OCI-LY3 (cell line): ENCODE data around the gene CTNNA3.

Experiments used
- H2AFZ ChIP-seq: fragments of 200-600, 300-600 bp; shearing (Covaris generic); 2 replicates; pipeline ENCODE4 v1.6.0; 2014; ENCODE audit warnings: antibody characterized with exemption, low read depth, low read length
- H3K27ac ChIP-seq: fragments of 200-600, 300-600 bp; sonication (generic); 2 replicates; pipeline ENCODE4 v1.5.1; 2014; ENCODE audit warnings: mild to moderate bottlenecking, low read length, moderate library complexity, mixed read lengths
- H3K27me3 ChIP-seq: fragments of 200-600, 300-600 bp; sonication (generic); 2 replicates; pipeline ENCODE4 v1.6.1; 2014; ENCODE audit warnings: low read depth, low read length, mixed read lengths
- H3K36me3 ChIP-seq: fragments of 200-600, 300-600 bp; sonication (generic); replicated peaks from 2 replicates; pipeline ENCODE3; 2014; ENCODE audit warnings: low read depth, low read length, mixed read lengths
- H3K4me1 ChIP-seq: fragments of 300-600, 200-600 bp; sonication (generic); 2 replicates; pipeline ENCODE4 v1.6.1; 2014; ENCODE audit warnings: low read length, mixed read lengths
- H3K4me2 ChIP-seq: fragments of 200-600, 300-600 bp; sonication (generic); 2 replicates; pipeline ENCODE4 v1.6.1; 2014; ENCODE audit warnings: low read length, mixed read lengths
- H3K4me3 ChIP-seq: fragments of 300-600, 200-600 bp; sonication (generic); 2 replicates; pipeline ENCODE4 v1.5.1; 2014; ENCODE audit warnings: antibody characterized with exemption, mild to moderate bottlenecking, low read length, moderate library complexity
- H3K79me2 ChIP-seq: fragments of 300-600, 200-600 bp; shearing (Covaris generic); 2 replicates; pipeline ENCODE4 v1.6.1; 2014; ENCODE audit warnings: mild to moderate bottlenecking, low read length, mixed read lengths
- H3K9ac ChIP-seq: fragments of 300-600, 200-600 bp; shearing (Covaris generic); 2 replicates; pipeline ENCODE4 v1.6.0; 2014; ENCODE audit warnings: mild to moderate bottlenecking, low read length, moderate library complexity
- H3K9me3 ChIP-seq: fragments of 200-600, 300-600 bp; shearing (Covaris generic); 2 replicates; pipeline ENCODE4 v1.6.1; 2014; ENCODE audit warnings: low read length, mixed read lengths; ENCODE audit not compliant: insufficient read depth
- H4K20me1 ChIP-seq: fragments of 200-600, 300-600 bp; sonication (generic); 2 replicates; pipeline ENCODE4 v1.6.1; 2016; ENCODE audit warnings: low read length, mixed read lengths; ENCODE audit not compliant: insufficient read depth
- CTCF ChIP-seq: fragments of 200-600, 300-600 bp; sonication (generic); IDR thresholded peaks from 2 replicates; pipeline ENCODE4 v1.5.1; 2014; ENCODE audit warnings: antibody characterized with exemption, low read length, low read depth
- EZH2phosphoT487 ChIP-seq: fragments of 200-600 bp; shearing (Covaris generic); IDR thresholded peaks from 2 replicates; pipeline ENCODE4 v1.6.1; 2018; ENCODE audit warnings: antibody characterized with exemption, mixed run types, low read depth

CTNNA3 gene

GRCh38 chr10:66322777-66323176 lies 1373.2 kb downstream of the CTNNA3 start:
- no peak overlapping the region for H3K9ac ChIP-seq
- no peaks in the 10 kb centered on the region for H3K27me3 ChIP-seq
- no peak overlapping the region for H3K27ac ChIP-seq
- no peaks in the 10 kb centered on the region for H3K79me2 ChIP-seq
- no peaks in the 10 kb centered on the region for H3K9me3 ChIP-seq
- no peaks in the 10 kb centered on the region for H3K4me1 ChIP-seq
- no peak overlapping the region for H3K4me3 ChIP-seq
- H3K4me2 ChIP-seq, result no peak overlapping the region
- H2AFZ ChIP-seq, result no peak overlapping the region
- no peaks in the 10 kb centered on the region for H4K20me1 ChIP-seq
- TF ChIP-seq EZH2phosphoT487 (no peak), CTCF (no peak)
- no peaks in the 10 kb centered on the region for H3K36me3 ChIP-seq

- TF ChIP-seq EZH2phosphoT487 (no peak), CTCF (no peak)
- no peaks in the 10 kb centered on the region for H3K4me1 ChIP-seq
- no peaks in the 10 kb centered on the region for H4K20me1 ChIP-seq
- H3K4me3 ChIP-seq, result no peak overlapping the region
- no peak overlapping the region for H3K4me2 ChIP-seq
- no peak overlapping the region for H2AFZ ChIP-seq
- no peaks in the 10 kb centered on the region for H3K79me2 ChIP-seq
- H3K9me3 ChIP-seq, result no peaks in the 10 kb centered on the region
- H3K36me3 ChIP-seq, result no peaks in the 10 kb centered on the region
- no peak overlapping the region for H3K27ac ChIP-seq
- H3K27me3 ChIP-seq, result no peaks in the 10 kb centered on the region
- H3K9ac ChIP-seq, result no peak overlapping the region
Measured at GRCh38 chr10:66321723-66322665, 1374.0 kb downstream of the CTNNA3 start.

- Histone ChIP-seq H3K79me2 (no peaks in the 10 kb centered on the region), H4K20me1 (no peaks in the 10 kb centered on the region), H3K9me3 (no peaks in the 10 kb centered on the region), H3K27me3 (no peaks in the 10 kb centered on the region), H3K4me1 (no peaks in the 10 kb centered on the region), H3K4me3 (no peak overlapping the region), H3K36me3 (no peaks in the 10 kb centered on the region), H3K9ac (no peak overlapping the region), H3K27ac (no peak overlapping the region), H3K4me2 (no peak overlapping the region), H2AFZ (no peak overlapping the region)
- TF ChIP-seq CTCF, result no peak
- no peak for TF ChIP-seq EZH2phosphoT487
Measured at GRCh38 chr10:66318761-66319160, 1377.2 kb downstream of the CTNNA3 start.

DNA sequence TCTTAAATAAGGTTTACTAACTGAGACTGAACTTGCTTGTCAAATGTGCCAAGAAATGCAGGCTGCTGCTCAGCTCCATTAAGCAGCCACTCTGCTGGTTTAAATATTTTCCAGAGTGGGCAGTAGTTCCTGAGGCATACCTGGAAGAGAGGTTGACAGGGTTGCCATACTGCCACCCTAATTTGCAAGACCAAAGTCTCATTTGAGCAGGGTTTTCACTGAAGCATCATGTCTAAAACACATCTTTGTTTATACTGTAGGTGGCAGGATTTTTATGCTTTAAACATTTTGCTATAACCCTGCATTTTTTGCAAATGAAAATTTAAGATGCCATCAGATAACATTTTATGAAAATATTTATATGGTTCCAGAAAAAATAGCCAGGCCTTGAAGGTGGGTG lies 1388.2 kb downstream of the CTNNA3 start:
- Histone ChIP-seq H2AFZ (no peak overlapping the region), H3K79me2 (no peaks in the 10 kb centered on the region), H3K27ac (no peak overlapping the region), H3K4me3 (no peak overlapping the region), H3K36me3 (no peaks in the 10 kb centered on the region), H3K4me1 (no peaks in the 10 kb centered on the region), H3K27me3 (no peaks in the 10 kb centered on the region), H3K4me2 (no peak overlapping the region), H3K9me3 (no peaks in the 10 kb centered on the region), H4K20me1 (no peaks in the 10 kb centered on the region), H3K9ac (no peak overlapping the region)
- TF ChIP-seq EZH2phosphoT487 (no peak), CTCF (no peak)
